ENCODE measurements around the gene GRK7.

GRK7 gene

GRCh38 chr3:141811348-141811747, 48.1 kb downstream of the GRK7 start:
- Histone ChIP-seq H3K36me3 (no peaks in the 10 kb centered on the region), H3K27ac (no peak overlapping the region), H3K9me3 (peaks cover 0 to 7% (median 0%) of the 10 kb centered on the region in 3 donors), H3K27me3 (no peaks in the 10 kb centered on the region), H3K4me3 (no peak overlapping the region), H3K4me1 (no peaks in the 10 kb centered on the region)
- no peak for TF ChIP-seq CTCF (IDR thresholded peaks at IDR 0.05)
- intact Hi-C loops (cut with DNase I; ENCODE audit: low total_unique reads) = no loop called here
- no peak for DNase-seq

GRCh38 chr3:141812084-141812483, 48.9 kb downstream of the GRK7 start:
- Histone ChIP-seq H3K9me3 (peaks cover 0 to 7% (median 0%) of the 10 kb centered on the region in 3 donors), H3K27ac (no peak overlapping the region), H3K36me3 (no peaks in the 10 kb centered on the region), H3K4me3 (no peak overlapping the region), H3K27me3 (peaks cover 0 to 3% of the 10 kb centered on the region in 2 donors), H3K4me1 (no peaks in the 10 kb centered on the region)
- intact Hi-C loops (cut with DNase I; ENCODE audit: low total_unique reads) = no loop called here
- TF ChIP-seq CTCF (IDR thresholded peaks at IDR 0.05) = no peak
- DNase-seq = no peak

- H3K4me1 ChIP-seq = no peaks in the 10 kb centered on the region
- intact Hi-C loops (cut with DNase I; ENCODE audit: low total_unique reads) = no loop called here
- H3K27ac ChIP-seq = no peak overlapping the region
- H3K27me3 ChIP-seq = peaks cover 0 to 3% of the 10 kb centered on the region in 2 donors
- no peak for TF ChIP-seq CTCF (IDR thresholded peaks at IDR 0.05)
- no peak for DNase-seq
- no peaks in the 10 kb centered on the region for H3K36me3 ChIP-seq
- H3K4me3 ChIP-seq = no peak overlapping the region
- H3K9me3 ChIP-seq = peaks cover 0 to 7% (median 0%) of the 10 kb centered on the region in 3 donors
These were observed 49.4 kb downstream of the GRK7 start for GRCh38 chr3:141812586-141812985.
